ENCODE data around the gene SLC7A9.
"Not testable (repeated sequence)": the region's sequence is repeated elsewhere in the genome, so short reads cannot be mapped to it uniquely, and the experiment has no call there.

The SLC7A9 gene

DNA sequence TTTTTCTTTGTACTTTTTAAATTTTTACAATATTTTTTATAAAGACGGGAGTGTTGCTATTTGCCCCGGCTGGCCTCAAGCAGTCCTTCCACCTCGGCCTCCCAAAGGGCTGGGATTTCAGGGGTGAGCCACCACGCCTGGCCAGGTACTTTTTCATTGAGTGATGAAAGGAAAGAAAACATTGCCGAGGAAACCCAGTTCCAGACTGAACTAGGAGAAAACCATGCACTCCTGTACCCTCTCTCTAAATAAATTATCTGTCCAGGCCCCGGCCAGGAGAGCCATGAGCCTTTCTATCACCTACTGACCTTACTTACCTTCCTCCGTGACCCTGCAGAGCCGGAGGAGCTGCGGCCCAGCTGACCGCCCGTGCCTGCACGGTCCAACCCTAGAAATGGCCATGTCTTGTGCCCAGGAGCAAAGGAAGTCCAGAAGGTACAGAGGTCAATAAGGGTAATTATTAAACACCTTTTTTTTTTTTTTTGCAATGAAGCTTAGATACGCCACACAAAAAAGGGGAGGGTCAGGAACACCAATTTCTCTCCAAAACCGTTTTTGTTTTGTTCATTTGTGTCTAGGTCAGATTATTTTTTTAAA is at the start of gene SLC7A9:
TSS of gene SLC7A9 (minus strand) at position 399 of the 597 bp plus-strand sequence. CDS start 1,233 bp downstream, outside the sequence.
- no peak for DNase-seq

DNA sequence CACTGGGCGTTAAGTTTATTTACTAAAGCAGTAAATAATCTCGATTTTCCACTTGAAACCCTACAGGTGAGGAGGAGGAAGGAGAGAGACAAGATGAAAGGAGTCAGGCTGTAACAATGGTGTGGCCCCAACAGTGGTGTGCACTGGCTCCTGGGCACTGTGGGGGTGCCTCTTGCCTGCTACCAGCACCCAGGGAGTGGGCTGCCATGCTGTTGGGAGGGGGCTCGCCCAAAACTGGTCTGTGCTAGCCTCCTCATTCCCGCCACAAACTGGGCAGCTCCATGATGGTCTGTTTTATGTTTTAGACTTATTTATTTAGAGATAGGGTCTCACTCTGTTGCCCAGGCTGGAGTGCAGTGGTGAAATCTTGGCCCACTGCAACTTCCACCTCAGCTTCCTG is 49.8 kb upstream of the SLC7A9 start:
- DNase-seq: no peak

DNA sequence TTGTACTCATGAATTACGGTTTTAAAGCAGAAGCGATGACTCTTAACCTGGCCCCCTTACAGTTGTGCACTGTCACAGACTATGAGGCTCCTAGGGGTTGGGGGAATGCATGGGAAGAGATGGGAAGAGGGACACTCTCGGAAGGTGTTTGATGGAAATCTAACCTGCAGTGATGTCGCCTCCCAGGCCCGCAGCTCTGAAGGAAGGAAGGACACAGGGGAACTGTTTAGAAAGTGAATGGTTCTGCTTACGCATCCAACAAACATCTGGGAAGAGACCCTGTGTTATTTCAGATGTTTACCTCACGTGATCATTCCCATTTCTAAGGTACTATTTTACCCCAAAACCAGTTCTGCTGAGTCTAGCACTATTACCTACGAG is 48.0 kb upstream of the SLC7A9 start:
- DNase-seq: no peak

DNA sequence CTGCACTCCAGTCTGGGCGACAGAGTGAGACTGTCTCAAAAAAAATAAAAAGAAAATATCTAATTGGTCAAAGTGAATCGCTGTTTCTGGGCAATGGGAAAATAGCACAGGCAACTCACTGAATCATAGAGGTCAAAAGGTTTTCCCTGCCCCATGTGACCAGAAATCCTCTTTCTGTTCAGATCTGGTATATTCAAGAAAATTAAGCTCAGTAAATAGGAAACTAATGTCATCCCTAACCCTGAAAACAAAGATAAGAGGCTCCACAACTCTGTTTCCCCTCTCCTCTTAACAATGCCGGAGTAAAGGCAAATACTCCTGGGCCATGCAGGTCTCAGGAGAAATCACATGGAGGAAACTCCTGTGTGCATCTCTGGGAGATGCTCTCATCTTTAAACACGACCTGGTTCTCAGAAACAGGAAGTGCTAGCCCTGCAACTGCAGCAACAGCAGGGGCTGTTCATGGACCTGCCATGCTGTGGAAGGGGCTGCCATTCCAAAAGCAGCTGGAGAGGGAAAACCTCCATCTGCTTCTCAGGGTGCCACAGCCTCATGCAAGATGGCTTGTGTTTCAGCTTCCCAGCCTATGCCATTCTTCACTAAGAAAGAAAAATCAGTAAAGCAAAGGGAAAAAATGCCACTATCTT is 47.5 kb upstream of the SLC7A9 start:
- no peak for DNase-seq

DNA sequence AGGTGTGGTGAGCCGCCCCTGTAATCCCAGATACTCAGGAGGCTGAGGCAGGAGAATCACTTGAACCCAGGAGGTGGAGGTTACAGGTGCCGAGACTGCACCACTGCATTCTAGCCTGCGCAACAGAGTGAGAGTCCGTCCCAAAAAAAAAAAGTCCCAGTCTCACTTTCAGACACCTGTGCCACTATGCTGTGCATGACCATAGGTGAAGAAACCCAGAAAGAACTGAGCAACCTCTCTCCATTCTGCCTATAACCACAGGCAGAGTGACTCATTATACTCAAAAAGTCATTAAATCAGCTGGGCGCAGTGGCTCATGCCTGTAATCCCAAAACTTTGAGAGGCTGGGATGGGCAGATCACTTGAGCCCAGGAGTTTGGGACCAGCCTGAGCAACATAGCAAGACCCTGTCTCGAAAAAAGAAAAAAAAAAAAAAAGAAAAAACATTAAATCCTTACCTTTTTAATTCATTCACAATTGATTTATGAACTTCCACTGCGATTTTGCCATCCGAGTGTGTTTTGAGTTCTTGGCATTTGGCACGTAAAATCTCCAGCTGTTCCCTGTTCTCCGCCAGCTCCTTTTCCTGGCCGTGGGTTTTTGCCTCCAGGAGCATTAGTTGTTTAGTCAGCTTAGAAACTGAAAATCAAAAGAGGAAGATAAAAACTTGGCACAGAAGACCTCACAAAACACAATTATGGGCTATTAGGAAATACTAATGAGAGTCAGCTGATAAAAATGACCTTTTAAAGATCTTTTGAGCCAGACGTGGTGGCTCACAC is 45.5 kb upstream of the SLC7A9 start:
- DNase-seq: no peak

DNA sequence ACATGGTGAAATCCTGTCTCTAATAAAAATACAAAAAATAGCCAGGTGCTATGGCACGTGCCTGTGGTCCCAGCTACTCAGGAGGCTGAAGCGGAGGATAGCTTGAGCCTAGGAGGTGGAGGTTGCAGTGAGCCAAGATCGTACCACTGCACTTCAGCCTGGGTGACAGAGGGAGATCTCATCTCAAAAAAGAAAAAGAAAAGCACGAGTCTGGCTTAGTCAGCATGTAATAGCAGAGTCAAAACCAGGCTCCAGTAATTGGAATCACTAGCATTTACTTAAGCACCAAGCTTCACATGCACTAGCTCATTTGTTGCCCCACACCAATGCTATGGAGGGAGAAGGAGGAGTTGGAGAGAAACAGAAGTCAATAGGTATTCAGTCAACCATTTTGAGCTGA is 41.9 kb upstream of the SLC7A9 start:
- DNase-seq: no peak

DNA sequence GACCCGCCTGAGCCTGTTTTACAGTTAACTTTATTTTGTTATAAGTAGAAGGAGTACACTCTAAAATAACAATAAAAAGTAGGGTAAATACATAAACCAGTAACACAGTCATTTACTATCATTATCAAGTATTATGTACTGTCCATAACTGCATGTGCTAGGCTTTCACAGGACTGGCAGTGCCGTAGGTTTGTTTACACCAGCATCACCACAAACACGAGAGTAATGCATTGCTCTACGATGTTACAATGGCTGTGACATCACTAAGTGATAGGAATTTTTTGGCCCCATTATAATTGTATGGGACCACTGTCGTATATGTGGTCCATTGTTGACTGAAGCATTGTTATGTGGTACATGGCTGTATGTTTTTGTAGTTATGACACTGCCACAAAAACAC is 41.3 kb upstream of the SLC7A9 start:
- no peak for DNase-seq

DNA sequence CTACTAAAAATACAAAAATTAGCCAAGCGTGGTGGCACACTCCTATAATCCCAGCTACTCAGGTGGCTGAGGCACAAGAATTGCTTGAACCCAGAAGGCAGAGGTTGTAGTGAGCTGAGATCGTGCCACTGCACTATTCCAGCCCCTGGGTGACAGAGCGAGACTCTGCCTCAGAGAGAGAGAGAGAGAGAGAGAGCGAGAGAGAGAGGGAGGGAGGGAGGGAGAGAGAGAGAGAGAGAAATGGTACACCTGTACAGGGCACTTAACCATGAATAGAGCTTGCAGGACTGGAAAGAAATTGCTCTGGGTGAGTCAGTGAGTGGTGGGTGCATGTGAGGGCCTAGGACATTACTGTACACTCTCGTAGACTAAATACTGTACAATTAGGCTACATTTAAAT is 40.5 kb upstream of the SLC7A9 start:
- DNase-seq: no peak

DNA sequence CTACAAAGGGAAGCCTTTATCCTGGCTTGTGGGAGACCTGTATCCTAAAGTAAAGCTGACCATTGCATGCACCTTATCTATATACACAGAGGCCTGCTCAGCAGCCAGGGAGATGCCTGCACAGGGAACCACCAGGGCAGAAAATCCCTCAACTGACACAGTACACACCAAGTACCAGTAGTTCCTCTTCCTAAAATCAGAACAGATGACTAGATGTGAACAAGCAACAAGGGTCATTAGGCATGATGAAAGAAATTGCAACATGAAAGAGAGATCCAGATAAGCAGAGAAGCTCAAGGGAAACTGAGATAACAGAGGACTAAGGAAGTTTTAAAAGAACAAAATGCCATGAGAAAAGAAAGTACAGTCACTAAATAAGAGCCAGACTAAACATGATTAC is 39.7 kb upstream of the SLC7A9 start:
- DNase-seq: no peak

DNA sequence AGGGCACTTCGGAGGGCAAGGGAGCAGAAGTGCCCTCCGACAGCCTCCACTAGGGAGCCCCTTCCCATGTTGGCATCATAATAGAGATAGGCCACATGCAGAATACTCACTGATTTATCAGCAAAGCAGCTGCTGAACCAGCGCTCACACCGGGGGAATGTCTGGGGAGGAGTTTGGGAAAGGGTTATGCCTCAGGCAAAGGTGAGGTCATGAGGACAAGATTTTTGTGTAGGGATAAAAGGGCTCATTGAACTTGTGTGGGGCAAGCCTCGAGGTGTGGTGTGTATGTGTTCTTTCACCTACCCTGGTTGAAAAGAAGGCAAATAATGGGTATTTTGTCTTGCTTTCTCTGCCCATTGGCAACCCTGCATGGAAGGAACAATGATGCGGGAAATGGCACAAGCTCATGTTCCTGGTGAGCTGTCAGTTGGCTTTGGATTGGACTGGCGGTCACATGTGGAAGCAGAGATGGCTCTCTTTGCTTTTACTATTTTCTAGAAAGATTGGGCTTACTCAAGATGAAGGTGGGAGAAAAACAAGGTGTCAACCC is 39.1 kb upstream of the SLC7A9 start:
- DNase-seq: no peak

DNA sequence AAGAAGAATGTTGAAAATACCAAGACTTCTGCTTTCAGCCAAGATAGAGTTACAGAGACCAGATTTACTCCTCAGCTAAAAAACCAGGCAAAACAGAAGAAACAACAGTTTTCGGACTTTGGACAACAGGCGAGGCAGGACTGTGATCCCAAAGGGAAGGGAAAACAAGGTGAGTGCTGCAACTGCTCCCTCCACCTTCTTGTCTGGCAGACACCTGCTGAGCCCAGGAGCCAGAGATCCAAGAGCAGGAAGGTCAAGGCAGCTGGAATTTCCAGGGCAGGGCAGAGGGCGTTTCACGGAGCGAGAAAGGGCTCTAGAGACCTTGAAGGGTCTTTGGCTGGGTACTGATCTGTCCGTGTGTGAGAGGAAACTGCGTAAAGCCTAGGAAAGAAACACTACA is 32.9 kb upstream of the SLC7A9 start:
- no peak for DNase-seq

DNA sequence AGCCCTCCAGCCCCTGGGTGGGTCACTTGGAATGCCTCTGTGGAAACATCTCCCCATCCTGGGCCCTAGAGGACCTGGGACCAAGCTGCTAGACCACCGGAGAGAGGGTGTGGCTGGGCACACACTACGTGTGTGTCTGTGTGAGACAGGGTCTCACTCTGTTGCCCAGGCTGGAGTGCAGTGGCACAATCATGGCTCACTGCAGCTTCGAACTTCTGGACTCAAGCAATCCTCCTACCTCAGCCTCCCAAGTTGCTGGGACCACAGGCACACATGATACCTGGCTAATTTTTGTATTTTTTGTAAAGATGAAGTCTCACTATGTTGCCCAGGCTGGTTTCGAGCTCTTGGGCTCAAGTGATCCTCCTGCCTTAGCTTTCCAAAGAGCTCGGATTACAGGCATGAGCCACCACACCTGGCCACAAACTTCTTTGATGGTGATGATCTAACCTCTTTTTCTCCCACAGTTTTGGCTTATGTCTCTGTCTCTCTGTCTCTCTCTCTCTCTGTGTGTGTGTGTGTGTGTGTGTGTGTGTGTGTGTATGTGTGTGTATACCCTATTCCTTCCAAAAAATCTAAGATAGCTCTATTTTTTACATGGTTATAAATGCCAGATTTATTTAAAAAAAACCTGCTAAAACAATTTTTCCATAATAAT is 32.1 kb upstream of the SLC7A9 start:
- no peak for DNase-seq

DNA sequence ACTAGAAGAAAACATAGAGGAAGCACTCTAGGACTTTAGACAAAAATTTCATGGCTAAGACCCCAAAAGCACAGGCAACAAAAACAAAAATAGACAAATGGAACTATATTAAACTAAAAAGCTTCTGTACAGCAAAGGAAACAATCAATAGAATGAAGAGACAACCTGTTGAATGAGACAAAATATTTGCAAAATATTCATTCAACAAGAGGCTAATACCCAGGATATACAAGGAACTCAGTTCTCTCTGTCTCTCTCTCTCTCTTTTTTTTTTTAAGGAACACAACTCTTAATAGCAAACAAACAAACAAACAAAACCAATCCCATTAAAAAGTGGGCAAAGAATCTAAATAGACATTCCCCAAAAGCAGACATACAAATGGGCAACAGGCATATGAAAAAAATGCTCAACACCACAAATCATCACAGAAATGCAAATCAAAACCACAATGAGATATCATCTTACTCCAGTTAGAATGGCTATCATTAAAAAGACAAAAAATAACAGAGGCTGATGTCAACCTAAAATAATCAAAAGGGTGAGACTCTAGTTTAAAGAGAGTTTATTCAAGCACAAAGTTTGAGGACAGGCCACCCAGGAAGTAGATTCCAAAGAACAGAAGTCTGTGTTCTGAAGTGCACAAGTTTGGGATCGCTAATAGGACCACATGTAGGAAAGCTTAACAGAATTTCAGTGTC is 27.1 kb upstream of the SLC7A9 start:
- peak; percentile 23 for DNase-seq

DNA sequence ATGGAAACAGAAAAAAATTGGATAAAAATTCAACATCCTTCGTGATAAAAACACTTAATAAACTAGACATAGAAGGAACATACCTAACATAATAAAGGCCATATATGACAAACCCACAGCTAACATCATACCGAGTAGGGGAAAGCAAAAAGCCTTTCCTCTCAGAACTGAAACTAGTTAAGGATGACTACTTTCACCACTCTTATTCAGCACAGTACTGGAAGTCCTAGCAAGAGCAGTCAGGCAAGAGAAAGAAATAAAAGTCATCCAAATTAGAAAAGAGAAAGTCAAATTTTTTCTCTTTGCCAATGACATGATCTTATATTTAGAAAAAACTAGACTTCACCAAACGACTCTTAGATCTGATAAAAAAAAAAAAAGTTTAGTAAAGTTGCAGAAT is 25.8 kb upstream of the SLC7A9 start:
- no peak for DNase-seq

DNA sequence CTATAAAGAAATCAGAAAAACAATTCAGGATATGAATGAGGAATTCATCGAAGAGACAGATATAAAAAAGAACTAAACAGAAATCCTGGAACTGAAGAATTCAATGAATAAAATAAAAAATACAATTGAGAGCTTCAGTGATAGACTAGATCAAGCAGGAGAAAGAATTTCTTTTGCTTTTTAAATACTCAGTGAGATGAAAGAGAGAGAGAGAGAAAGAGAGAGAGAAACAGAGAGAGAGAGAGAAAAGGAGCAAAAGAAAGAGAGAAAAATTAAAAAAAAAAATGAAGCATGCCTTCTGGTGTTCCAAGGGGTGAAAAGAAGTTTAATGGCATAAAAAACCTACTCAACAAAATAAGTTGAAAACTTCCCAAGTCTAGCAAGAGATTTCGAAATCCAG is 22.0 kb upstream of the SLC7A9 start:
- DNase-seq: no peak

DNA sequence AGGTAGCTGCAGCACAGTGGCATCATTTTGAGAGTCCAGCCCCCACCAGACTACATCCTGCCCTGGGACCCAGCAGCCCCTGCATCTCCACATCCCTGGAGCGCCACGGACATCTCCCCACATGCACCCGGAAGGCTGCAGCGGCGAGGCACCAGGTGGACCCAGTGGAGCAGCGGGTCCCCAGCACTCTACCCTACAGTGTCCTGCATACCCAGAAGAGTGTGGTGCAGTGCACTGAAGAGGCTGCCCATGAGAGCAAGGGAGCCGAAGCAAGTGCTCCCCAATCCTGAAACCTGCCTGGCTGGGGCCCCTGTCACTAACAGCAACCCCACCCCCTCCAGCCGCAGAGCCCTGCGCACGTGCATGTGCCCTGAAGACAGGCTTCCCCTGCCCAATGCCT is 21.3 kb upstream of the SLC7A9 start:
- DNase-seq: no peak

DNA sequence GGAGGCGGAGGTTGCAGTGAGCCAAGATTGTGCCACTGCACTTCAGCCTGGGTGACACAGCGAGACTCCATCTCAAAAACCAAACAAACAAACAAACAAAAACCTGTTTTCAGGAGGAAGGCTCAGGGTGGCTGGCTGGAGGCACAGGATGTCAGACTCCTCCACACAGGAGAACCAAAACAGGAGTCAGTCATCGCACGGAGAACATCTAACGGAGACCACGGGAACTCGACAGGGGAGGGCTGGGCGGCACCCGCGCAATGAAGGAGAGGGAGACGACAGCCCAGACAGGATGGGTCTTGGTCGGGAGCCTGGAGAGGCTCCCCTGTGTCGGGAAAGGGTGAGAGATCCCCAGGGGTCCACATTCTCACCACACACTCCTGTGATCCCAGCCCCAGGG is 20.8 kb upstream of the SLC7A9 start:
- no peak for DNase-seq

DNA sequence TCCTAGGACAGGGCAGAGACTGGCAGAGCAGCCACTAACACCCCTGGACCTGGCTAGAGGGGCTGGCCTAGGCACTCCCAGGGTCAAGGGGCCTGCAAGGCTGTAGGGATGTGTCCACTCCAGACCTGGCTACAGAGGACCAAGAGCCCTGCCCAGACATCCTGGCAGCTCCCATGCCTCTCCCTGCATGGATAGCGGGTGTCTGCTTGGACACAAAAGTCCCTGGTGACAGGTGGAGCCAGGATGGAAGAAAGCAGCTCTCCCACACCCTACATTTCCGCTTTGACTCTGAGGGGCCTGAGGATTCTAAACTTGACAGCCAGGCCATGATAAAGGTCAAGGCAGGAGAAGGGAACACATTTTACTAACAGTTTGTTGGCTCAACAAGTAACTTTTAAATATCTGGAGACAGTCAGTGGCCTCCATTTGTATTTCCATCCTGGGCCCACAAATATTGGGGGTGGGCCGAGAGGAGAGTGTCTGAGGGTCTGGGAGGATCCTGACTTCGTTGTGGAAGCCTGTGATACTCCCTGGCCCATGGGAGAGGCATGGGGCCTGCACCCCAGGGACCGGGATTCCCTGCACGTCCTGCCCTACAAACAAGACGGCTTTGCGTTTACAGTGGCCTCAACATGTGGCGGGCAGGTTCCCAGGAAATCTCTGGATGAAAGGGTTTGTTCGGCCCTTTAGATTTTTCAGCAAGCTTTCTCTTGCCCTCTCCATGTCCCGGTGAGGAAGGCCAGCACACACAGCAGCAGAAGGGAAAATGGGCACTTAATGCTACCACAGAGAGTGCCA is 19.8 kb upstream of the SLC7A9 start:
- no peak for DNase-seq

DNA sequence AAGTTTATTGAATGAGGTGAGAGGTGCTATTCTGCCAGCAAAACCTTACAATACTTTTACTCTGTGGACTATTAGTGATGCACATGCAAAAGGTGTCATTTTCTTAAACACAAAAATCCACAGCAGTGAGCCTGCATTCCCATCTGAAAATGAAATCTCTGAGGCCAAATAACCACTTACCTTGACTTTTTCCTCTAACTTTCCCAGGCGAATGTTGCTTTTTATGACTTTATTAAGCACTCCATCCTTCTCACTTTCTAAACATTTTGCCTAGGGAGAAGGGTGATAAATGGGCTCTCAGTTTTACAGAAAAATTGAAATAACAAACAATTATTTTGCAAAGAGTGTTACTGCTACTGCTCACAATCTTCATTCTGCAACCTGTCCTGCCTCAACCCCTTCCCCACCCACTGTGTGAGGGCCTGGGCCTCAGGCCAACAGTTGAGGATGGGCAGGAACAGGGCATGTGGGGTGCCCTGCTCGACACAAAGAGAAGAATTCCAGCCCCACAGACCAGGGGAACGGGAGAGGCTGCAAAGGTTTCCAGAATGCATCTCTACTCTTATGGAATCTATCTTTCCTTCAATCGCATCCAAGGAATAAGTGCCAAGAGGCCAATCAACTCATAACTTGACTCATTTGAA is 18.1 kb upstream of the SLC7A9 start:
- DNase-seq: no peak

DNA sequence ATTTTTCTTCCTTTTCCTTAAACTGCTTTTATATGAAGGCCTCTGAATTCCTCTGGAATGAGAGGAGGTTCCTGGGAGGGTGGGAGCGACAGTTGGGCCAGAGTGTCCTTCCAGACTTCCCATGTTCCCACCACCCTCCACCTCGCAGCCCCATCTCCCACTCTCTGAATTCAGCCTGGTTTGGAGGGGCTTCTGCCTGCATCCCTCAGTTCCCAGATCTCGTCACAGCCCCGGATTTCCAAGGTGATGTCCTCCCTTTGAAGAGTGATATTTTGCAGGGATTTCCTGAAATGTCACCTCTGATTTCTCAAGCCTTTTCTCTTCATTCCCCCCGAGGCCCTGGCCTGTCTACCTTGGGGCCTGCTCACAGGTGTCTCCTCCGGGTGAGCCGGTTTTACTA is 16.7 kb upstream of the SLC7A9 start:
- no peak for DNase-seq

DNA sequence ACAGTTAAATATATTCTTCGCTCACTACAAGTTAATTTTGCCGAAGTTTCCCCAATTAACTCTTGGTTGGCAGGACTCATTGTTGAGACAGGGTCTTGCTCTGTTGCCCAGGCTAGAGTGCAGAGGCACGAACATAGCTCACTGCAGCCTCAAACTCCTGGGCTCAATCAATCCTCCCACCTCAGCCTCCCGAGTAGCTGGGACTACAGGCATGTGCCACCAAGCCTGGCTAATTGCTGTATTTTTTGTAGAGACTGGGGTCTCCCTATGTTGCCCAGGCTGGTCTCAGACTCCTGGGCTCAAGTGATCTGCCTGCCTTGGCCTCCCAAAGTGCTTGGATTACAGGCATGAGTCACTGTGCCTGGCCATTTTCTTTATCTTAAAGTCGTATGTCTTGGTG is 15.7 kb upstream of the SLC7A9 start:
- not testable (repeated sequence) for DNase-seq

DNA sequence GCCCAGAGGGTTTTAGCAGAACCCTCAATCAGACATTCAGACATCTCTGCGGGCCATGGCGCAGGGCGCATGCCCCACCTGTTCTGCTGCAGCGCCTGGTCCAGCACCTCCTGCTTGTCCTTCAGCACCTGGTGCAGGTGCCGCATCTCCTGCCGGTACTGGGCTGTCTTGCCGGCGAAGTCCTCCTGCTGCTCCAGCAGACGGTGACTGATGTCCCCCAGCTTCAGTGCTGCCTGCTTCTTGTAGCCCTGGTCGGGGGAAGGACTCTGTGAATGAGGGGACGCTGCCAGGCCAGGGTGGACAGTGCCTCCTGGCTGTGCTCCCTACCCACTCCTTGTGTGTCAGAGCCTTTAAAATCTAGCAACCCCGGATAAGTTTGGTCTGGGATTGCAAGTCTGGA is 12.2 kb upstream of the SLC7A9 start:
- DNase-seq: no peak
